HEK293T (cell line): ENCODE measurements around the gene GLTP.

Source experiments
- CTCF ChIA-PET: fragments of 350-600 bp; formaldehyde crosslinking; extraction: SDS; loops from one replicate; lab custom pipeline; 2021; ENCODE audit warnings: antibody characterized with exemption, inconsistent platforms; lab: Yijun Ruan, JAX
- POLR2A ChIA-PET: fragments of 350-600 bp; formaldehyde crosslinking; extraction: SDS; loops from one replicate; lab custom pipeline; 2020; ENCODE audit warnings: antibody characterized with exemption, inconsistent platforms; lab: Yijun Ruan, JAX
- DNase-seq: peaks from one replicate; pipeline ENCODE4 v3.0.0; 2012; ENCODE audit warnings: mixed read lengths; ENCODE audit errors: extremely low spot score
- ARNT ChIP-seq: fragments of 450-650 bp; IDR thresholded peaks from 2 replicates; pipeline ENCODE4 v1.6.1; 2017; ENCODE audit warnings: mild to moderate bottlenecking
- BHLHE40 ChIP-seq: fragments of 450-650 bp; IDR thresholded peaks from 2 replicates; pipeline ENCODE4 v1.6.1; 2016; ENCODE audit warnings: mild to moderate bottlenecking, moderate library complexity, borderline replicate concordance
- CTBP1 ChIP-seq: fragments of 450-650 bp; IDR thresholded peaks from 2 replicates; pipeline ENCODE4 v1.6.1; 2016; ENCODE audit warnings: borderline replicate concordance
- ELF4 ChIP-seq: fragments of 450-650 bp; IDR thresholded peaks from 2 replicates; pipeline ENCODE4 v1.6.1; 2017; ENCODE audit warnings: antibody characterized with exemption
- FOXA1 ChIP-seq: fragments of 450-650 bp; IDR thresholded peaks from 2 replicates; pipeline ENCODE4 v1.6.1; 2016; ENCODE audit warnings: mild to moderate bottlenecking
- FOXK2 ChIP-seq: fragments of 450-650 bp; IDR thresholded peaks from 2 replicates; pipeline ENCODE4 v1.6.1; 2016; ENCODE audit warnings: mild to moderate bottlenecking
- FOXM1 ChIP-seq: fragments of 450-650 bp; IDR thresholded peaks from 2 replicates; pipeline ENCODE4 v1.6.1; 2017; ENCODE audit warnings: mild to moderate bottlenecking, borderline replicate concordance
- HDGF ChIP-seq: fragments of 450-650 bp; IDR thresholded peaks from 2 replicates; pipeline ENCODE4 v1.6.1; 2017; ENCODE audit warnings: antibody characterized with exemption, borderline replicate concordance
- L3MBTL2 ChIP-seq: fragments of 450-650 bp; conservative IDR thresholded peaks from 2 replicates; pipeline ENCODE4 v1.6.1; 2016; ENCODE audit warnings: mild to moderate bottlenecking
- LEF1 ChIP-seq: fragments of 450-650 bp; IDR thresholded peaks from 2 replicates; pipeline ENCODE4 v1.6.1; 2017; ENCODE audit warnings: mild to moderate bottlenecking, borderline replicate concordance
- NFRKB ChIP-seq: fragments of 450-650 bp; IDR thresholded peaks from 2 replicates; pipeline ENCODE4 v1.6.1; 2016; ENCODE audit warnings: mild to moderate bottlenecking, moderate library complexity
- SP1 ChIP-seq: fragments of 450-650 bp; IDR thresholded peaks from 2 replicates; pipeline ENCODE4 v1.6.1; 2017
- SUZ12 ChIP-seq: fragments of 450-650 bp; IDR thresholded peaks from 2 replicates; pipeline ENCODE4 v1.6.1; 2016; ENCODE audit warnings: mild to moderate bottlenecking
- TARDBP ChIP-seq: fragments of 450-650 bp; IDR thresholded peaks from 2 replicates; pipeline ENCODE4 v1.6.1; 2016
- ZNF384 ChIP-seq: fragments of 450-650 bp; IDR thresholded peaks from 2 replicates; pipeline ENCODE4 v1.6.1; 2016
- TF ChIP-seq, protein P1 (sequence below): fragments of 450-650 bp; IDR thresholded peaks from 2 replicates; pipeline ENCODE4 v1.6.1; 2016

GLTP gene

DNA sequence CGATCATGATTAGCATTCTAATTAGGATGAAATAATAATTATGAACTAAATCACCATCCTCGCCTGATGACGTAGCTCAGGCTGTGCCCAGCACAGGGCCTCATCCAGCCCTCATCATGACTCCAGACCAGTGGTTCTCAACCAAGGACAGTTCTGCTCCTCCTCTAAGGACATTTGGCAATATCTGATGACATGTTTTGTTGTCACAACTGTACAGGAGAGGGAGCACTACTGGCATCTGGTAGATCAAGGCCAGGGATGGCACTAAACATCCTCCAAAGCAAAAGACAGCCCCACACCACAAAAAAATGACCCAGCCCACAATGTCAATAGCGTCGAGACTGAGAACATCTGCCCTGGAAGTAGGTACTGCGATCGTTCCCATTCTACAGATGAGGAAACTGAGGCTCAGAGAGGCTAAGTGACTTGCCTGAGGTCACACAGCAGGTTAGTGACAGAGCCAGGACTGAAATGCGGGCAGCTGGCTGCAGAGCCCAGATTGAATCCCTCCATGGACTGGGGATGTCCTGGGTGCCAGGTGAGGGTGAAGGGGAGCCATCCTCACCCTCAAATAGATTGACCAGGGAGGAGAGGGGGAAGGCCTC lies 62.6 kb downstream of the GLTP start:
- CTCF ChIA-PET: no interaction called here
- POLR2A ChIA-PET: no interaction called here
- TF ChIP-seq ELF4 (no peak), ZNF384 (no peak), TARDBP (no peak), LEF1 (no peak), SP1 (no peak), CTBP1 (no peak), SUZ12 (no peak), FOXM1 (no peak)
- TF ChIP-seq, protein P1, sequence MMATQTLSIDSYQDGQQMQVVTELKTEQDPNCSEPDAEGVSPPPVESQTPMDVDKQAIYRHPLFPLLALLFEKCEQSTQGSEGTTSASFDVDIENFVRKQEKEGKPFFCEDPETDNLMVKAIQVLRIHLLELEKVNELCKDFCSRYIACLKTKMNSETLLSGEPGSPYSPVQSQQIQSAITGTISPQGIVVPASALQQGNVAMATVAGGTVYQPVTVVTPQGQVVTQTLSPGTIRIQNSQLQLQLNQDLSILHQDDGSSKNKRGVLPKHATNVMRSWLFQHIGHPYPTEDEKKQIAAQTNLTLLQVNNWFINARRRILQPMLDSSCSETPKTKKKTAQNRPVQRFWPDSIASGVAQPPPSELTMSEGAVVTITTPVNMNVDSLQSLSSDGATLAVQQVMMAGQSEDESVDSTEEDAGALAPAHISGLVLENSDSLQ: no peak
- DNase-seq: no peak

DNA sequence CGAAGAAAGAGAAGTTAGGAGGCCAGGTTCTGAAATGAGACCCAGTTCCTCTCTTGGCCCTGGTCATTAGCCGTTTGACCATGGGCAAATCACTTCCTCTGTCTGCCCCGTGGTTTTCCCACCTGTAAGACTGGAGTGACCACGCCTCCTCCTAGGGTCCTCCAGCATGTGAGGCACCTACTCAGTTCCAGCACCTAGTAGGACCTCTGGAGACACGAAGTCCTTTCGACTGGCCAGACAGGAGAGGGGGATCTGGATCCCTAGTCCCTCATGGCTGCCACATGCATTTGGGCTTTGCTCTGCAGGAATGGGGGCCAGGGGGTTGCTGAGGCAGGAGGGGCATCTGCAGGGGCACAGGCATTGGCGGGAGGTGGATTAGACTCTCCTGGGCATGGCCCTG lies 63.5 kb downstream of the GLTP start:
- DNase-seq: no peak
- TF ChIP-seq TARDBP: no peak
- TF ChIP-seq, protein P1: no peak
- TF ChIP-seq NFRKB: no peak
- TF ChIP-seq CTBP1: no peak
- no peak for TF ChIP-seq HDGF
- TF ChIP-seq SUZ12: no peak
- TF ChIP-seq ZNF384: no peak
- no peak for TF ChIP-seq BHLHE40
- no peak for TF ChIP-seq SP1
- TF ChIP-seq FOXA1: no peak
- no peak for TF ChIP-seq L3MBTL2
- CTCF ChIA-PET: no interaction called here
- POLR2A ChIA-PET: no interaction called here

DNA sequence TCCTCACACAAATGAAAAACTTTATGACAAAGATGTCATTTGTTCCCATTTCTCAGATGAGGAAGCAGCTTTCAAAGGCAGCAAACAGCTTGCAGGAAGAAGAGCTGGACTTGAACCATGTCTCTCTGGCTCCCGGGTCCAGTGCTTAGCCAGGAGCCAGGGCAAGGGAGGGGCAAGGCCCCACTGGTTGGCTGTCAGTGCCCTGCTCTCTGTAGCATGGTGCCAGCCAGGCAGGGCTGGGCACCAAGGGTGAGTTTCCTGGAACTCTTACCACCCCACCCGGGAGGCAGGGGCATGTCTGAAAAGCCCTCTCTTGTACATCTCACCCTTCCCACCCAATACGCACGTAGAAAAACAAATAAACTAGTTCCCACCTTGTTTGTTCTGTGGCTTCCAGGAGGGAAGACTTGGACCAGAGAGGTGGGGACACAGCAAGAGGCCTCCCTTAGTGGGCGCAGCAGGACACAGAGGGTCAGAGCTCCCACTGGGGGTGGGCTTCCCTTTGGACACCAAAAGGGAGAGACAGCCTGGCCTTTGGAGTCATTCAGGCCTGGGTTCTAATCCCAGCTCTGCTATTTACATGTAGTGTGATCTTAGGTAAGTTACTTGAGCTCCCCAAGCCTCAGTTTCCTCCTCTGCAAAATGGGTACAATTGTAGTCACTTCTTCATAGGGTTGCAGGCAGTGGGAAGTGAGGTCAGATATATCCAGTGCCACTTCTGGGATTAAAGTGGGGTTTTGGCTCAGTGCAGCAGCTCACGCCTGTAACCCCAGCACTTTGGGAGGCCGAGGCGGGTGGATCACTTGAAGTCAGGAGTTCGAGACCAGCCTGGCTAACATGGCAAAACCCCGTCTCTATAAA lies 64.4 kb downstream of the GLTP start:
- DNase-seq: no peak
- TF ChIP-seq HDGF: no peak
- TF ChIP-seq ELF4: no peak
- no peak for TF ChIP-seq SP1
- no peak for TF ChIP-seq FOXA1
- no peak for TF ChIP-seq FOXM1
- TF ChIP-seq LEF1: no peak
- TF ChIP-seq FOXK2: no peak
- ChIA-PET POLR2A (no interaction called here), CTCF (no interaction called here)

DNA sequence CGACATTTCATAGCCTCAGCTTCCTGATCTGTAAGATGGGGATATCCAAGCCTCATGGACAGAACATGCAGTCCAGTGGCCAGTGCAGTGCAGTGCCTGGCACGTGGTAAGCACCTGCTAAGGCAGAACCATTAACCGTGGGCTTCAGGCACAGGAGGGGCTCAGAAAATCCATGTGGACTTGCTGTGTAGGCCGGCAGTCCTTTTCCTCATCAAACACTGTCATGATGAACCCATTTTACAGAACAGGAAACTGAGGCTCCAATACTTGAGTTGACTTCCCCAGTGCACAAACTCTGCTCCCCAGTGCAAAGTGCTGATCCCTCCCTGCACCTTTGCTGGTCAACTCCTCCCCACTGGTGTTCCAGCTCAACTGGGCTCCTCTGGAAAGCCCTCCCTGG lies 65.1 kb downstream of the GLTP start:
- CTCF ChIA-PET: no interaction called here
- no peak for DNase-seq
- POLR2A ChIA-PET: no interaction called here
- no peak for TF ChIP-seq ARNT
- no peak for TF ChIP-seq ELF4
- TF ChIP-seq L3MBTL2: no peak
- TF ChIP-seq FOXK2: no peak
- no peak for TF ChIP-seq LEF1
- no peak for TF ChIP-seq ZNF384
- no peak for TF ChIP-seq FOXA1
- TF ChIP-seq SUZ12: no peak
- no peak for TF ChIP-seq BHLHE40
- no peak for TF ChIP-seq CTBP1
- TF ChIP-seq, protein P1: no peak
- no peak for TF ChIP-seq NFRKB
- no peak for TF ChIP-seq FOXM1

DNA sequence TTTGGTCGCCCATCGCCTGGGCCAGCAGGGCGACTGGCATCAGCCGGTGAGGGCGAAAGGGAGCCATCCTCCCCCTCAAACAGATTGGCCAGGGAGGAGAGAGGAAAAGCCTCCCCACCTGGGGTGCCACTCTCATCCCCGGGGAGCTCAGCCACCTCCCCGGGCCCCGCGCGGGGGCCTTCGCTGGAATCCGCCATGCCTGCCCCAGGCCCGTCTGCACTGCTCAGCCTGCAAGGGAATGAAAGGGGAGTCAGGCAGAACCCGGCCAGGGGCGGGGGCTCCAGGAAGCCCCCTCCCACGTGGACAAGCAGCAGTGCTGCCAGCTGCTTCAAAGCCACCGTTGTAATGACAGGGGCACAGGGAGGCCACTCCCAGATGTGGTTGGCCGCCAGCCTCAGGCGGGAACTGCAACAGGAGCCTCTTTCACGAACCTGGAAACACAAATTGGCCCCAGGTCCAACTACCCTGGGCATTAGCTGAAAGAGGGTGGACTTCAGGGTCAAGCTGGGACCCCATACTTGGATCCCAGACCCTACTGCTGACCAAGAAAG lies 65.7 kb downstream of the GLTP start:
- DNase-seq: no peak
- TF ChIP-seq BHLHE40 (no peak), SUZ12 (no peak), NFRKB (no peak), FOXK2 (no peak), HDGF (no peak), FOXM1 (no peak), LEF1 (no peak), ELF4 (no peak), CTBP1 (no peak), ZNF384 (no peak), SP1 (no peak), L3MBTL2 (no peak), TARDBP (no peak), FOXA1 (no peak), ARNT (no peak)
- TF ChIP-seq, protein P1: no peak
- CTCF ChIA-PET: no interaction called here
- POLR2A ChIA-PET: no interaction called here
